Activated CD4-positive, alpha-beta T cell treated with anti-CD3 and anti-CD28 coated beads for 1 hour (primary cell): ENCODE measurements around the gene TRIM16.
"Not testable (repeated sequence)": the region's sequence is repeated elsewhere in the genome, so short reads cannot be mapped to it uniquely, and the experiment has no call there.

Experiments
- DNase-seq: peaks from one replicate; pipeline ENCODE4 v3.0.0-alpha.2; 2020

TRIM16 gene

DNA sequence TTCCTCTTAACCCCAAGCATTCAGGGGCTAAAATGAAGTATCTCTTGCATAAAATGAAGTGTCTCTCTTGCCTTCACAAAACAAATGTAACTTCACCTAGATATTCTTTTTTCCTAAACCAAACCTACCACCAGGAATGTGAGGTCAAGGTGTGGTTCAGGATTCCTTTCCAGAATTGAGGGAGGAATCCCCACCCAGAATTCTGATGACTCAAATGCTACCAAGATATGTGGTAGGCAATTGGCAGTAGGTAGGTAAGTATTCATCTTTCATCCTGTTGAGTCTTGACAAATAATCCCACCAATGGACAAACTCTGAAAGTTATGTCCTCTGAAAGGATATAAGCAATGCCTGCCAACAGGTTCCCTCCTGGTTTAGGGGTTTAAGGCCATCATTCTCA is 26.2 kb downstream of the TRIM16 start:
- DNase-seq = no peak

DNA sequence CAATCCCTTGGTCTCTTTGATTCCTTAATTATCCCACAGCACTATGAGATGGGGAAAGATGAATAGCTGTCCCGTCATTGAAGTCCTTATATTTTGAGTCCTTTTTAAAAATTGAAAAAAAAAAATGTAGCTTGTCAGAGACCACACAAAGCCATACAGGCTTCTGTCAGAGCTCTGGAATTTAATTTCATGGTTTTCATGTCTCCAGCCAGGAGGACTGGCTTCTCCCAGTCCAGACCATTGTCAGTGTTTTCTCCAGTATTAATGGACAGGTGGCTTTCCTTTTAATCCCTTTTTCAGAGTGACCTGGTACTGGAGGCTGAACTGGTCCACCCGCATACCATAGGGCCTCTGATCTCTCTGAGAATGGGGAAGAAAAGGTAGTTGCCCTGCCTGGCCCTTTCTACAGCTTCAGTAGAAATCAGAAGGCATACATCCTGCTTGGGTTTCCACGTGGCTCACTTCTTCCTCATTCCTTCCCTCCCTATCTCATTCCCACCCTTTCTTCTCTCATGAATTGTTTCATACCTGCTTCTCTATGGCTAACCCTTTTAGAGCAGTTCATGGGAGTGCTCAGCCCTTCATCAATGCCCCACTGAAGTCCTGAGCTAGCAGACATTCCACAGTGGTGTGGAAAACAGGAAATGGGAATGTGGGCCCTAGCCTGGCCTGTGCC is 29.1 kb downstream of the TRIM16 start:
- no peak for DNase-seq

DNA sequence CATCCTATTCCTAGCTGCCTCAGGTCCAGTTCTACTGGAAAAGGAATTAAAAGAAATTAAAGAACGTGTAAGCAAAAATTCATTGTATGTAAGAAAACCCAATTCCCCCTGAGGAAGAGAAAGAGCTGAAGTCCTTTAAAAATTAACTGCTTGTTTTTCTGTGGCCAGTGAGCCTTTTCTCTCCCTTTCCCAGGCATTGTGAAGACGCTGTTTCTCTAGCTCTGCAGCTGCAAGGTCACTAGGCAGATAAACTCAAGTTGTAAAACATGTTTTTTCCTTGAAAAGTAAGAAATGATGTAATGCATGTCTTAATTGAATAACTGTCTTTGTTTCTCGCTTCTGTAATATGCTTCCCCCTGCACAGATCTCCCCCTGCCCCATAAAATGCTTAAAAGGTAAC is 29.7 kb downstream of the TRIM16 start:
- DNase-seq = not testable (repeated sequence)

DNA sequence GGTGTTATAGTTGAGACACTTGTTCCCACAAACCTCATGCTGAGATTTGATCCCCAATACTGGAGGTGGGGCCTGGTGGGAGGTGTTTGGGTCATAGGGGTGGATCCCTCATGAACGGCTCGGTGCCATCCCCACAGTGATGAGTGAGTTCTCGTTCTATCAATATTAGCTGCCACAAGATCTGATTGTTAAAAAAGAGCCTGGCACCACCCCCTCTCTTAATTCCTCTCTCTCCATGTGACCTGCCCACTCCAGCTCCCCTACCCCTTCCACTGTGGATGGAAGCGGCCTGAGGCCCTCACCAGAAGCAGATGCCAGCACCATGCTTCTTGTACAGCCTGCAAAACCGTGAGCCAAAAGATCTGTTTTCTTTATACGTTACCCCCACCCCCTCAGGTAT is 31.2 kb downstream of the TRIM16 start:
- no peak for DNase-seq

DNA sequence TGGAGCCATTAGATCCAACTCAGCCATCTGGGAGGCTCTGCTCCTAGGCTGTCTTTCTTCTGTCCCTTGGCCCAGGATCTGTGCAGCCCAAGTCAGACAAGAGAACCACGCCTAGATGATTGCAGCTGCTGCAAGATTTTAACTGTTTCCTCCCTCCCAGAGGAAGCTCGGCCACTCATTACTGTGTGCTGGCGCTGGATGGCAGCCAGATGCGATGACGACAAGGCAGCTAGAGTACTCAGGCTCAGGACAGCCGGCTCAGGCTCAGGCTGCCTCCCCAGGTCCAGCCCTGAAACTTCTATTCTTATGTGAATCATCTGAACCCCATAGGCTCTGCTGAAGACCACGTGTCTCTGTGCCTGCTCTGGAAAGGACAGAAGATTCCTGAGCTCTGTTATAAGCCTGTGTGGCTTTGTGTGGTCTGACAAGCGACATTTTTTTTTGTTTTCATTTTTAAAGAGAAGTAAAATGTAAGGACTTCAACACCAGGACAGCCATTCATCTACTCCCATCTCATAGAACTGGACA is 32.5 kb downstream of the TRIM16 start:
- no peak for DNase-seq

DNA sequence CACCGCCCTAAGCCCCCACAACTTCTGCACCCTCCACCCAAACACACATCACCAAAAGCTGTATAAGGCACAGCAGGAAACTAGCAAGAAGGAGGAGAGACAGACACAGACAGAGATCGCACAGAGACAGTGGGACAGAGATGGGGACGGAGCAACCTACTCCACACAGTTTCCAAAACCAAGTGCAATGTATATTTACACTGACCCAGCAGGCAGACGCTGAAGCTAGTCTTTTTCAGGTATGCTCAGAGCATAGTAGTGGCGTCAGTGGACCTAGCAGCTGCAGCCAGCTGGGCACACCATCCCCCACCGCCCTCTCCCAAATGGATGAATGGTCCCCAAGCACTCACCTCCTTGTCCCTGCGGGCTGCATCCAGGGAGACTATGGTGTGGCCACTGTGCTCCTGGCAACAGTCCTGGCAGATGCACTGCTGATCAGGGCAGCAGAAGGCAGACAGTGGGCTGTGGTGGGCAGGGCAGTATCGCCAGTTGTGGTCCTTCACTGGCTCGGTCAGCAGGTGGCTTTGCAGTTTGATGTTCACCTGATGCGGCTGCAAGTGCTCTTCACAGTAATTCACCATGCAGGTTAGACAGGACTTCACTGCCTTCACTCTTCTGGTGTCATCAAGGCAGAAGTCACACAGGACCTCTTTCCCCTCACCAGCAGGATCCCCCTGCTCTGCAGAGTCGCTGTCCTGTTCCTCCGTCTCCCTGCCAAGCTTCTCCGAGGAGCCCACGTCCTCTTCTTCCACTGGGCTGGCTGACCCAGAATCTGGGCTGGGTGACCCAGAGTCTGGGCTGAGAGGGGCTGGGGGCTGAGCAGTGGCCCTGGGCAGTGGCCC is 33.1 kb downstream of the TRIM16 start:
- DNase-seq = no peak

DNA sequence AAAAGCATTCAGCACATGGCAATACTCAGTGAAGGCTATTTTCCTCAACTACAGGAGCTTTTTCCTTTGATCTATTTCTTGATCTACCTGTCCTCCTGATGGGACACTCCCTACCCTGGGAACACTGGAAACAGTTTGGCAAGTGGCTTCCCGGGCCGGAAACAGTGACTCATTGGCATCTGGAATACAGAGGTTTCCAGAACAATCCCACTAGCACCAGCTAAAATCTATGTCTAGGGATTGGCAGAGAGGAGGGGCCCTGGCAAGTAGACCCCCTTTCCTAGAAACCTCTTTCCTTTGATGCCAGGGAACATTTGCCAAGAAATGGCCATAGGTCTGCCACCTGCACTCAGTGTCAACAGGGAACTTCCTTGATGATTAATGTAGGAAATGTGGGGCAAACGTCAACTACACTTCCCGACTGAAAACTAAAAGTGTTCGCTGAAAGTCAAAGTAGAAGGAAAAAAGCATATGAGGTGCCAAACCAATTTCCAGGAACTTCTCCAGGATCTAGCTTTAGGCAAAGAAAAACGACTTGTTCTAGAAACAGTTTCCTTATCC is 34.2 kb downstream of the TRIM16 start:
- no peak for DNase-seq

DNA sequence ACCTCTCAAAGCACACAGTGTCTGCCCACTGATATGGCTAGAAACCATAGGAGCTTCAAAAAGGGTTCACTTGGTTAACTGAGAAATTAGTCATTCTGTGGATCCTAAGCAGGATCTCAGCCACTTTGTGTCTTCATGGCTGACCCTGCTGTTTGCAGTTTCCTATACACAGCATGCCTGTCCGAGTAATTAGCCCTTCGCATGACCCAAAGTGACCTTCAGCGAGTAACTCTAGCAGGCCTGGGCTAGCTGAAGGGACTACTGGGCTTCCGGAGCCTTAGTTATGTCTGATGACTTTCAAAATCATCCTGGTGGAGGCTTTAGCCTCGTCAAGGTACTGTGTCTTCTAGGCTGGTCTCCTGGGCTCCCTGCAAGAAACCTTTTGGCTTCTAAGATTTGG is 35.7 kb downstream of the TRIM16 start:
- no peak for DNase-seq

DNA sequence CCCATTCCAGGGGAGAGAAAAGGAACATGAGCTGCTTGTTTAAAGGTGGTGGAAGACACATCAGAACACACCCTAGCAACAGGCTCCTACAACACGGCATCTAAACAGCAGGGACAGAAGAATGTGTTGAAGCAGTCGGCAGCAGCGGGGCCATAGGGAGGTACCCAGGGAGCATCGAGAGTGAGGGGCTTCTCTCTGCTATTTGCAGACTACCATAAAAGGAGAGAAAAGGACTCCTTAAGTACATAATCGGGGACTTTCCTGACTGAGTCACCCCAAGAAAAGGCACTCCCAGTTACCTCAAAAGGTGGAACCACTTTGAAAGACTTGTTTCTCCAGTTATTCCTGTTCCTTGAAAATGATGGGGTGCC is 38.2 kb downstream of the TRIM16 start:
- not testable (repeated sequence) for DNase-seq

DNA sequence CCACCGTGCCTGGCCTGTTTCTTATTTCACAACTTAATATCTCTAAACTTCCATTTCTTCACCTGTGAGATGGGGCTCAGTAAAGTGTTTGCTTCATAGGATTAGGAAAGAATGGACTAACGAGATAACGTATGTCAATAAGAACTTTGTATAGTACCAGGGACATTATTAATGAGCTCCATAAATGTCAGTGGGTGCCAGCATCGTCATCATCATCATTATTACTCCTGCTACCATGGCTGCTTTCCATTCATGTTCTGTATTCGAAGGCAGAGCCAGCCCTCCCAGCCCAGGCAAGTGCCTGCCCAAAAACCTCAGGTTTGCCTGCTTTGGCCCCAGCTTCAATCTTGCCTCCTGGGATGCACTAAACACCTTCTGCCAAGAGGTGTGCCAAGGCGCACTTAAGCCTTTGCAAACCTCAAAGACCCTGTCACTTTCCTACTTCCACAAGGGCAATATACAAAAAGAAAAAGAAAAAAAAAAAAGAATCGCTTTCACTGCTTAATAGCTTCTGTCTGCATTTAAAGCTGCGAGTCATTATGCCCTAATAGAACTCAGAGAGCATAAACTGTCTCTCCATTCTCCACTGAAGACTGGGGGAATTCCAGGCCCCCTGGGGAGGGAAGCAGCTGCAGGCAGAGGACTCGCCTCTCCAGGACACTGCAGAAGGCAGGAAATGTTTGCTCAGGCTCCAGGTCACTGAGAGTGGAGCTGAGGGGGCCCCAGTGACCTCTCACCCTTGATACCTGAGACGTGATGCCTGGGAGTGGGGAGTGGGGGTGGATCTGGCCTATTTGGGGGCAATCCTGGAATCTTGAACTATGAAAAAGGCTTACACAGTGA is 38.8 kb downstream of the TRIM16 start:
- DNase-seq = not testable (repeated sequence)

DNA sequence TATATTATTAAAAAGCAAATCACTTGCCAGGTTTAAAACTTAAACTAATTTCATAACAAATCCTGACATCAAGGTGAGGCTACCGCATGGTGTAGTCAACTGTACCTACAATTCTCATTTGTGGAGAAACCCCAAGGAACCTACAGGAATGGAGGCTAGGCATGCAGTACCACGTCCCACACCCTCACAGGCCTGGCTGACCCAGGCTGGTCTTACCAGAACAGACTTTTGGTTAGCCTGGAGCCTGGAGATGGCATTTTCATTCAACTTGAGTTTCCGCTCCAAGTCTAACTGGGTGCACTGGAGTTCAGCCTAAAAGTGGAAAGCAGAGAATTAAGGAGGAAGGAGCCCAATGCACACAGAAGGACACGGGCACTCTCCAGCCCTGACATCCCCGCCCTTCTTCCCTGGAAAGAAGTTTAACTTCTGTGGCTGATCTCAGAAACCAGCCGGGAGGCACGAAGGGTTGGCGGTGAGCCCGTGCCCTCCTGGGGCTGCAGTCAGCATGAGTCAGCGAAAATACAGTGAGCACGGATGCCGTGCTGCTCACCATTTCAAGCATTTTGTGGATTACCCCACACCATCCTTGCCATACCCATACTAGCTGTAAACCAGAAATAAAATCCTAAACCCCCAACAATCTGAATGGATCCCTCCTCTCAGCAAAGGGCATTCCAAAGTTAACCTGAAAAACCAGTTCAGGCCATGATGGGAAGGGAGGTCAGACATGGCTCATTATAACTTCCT is 41.4 kb downstream of the TRIM16 start:
- DNase-seq = not testable (repeated sequence)

DNA sequence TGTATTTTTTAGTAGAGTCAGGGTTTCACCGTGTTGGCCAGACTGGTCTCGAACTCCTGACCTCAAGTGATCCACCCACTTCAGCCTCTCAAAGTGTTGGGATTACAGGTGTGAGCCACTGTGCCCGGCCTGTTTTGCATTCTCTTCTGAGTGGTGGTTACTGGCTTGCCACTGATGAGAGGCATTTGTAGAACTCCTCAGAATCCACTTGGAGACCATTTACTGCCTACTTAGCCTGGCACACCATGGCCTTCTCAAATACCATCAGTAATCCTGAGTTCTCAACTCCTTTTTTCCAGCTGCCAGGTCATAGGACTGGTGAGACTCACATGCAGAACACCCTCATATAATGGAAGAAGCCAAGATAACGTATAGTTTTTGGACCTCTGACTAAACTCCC is 42.1 kb downstream of the TRIM16 start:
- not testable (repeated sequence) for DNase-seq

DNA sequence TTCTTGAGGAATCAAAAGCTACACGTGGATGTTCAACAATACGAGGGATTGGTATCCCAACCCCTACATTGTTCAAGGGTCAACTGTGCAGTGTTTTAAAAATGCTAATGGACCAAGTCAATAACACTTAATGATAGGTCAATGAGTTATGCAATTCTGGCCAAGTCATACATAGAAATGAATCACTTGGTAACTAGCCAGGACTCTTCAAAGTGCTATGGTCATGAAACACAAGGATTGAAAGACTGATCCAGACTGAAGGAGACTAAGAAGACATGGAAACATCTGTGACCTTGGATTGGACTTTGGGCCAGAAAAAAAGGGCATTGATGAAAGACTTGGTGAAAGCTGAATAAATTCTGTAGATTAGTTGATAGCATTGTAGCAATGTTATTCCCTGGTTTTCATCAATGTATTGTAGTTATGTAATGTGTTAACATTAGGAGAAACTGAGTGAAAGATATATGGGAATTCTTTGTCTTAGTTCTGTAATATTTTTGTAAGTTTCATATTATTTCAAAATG is 53.1 kb downstream of the TRIM16 start:
- DNase-seq = not testable (repeated sequence)

DNA sequence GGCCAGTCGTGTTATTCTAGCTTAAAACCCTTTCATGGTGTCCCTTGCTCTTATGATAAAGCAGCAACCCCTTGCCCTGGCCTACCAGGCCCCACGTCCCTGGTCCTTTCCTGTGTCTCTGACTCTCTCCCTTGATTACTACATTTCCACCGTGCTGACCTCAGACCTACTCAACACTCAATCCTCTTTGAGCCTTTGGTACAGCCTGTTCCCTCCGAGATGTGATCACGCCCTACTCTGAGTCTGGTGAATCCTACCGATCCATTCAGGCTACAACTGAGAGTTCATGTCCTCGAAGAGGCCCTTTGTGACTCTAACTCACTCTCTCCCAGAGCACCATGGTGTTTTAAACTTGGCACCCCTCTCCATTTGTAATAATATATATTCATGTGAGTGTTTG is 54.1 kb downstream of the TRIM16 start:
- not testable (repeated sequence) for DNase-seq

DNA sequence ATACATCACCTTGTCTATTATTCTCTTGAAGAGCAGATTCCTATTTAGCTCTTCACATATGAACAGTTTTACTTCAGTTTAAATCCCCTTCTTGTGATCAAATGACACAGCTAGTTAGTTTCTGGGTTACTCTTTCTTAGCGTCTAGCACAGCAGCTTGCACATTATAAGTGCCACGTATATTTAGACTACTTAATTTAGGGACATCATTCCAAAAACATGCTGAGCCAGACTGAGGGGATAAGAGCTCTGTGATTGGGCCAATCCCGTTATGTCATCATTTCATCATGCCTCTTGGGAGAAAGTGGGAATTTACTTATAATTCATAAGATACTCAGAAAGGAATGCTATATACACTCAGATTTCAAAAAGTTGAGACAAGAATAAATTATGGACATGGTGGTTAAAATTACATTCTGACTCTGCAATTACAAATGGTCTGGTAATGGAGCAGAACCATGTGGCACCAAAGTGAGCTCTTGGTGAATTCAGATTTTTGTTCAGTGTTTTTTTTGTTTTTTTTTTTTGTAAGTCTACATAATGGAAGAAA is 60.4 kb downstream of the TRIM16 start:
- DNase-seq = not testable (repeated sequence)

DNA sequence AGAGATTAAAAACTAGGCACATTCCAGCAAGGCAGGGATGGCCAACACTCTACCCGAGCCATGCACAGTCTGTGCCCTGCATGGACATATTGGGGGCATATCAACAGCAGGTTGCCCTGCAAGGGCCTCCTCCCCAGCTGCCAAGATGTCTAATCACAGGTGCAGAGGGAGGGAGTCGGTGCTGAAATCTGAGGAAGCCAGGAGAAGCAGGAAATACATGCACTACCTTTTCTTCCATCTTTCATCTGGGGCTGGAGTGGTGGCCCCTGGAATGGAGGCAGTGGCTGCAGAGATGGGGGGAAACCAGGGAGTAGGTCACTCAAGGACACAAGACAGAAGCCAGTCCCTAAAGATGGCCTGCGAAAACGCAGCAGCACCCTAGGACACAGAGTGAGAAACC is 60.9 kb downstream of the TRIM16 start:
- DNase-seq = not testable (repeated sequence)

DNA sequence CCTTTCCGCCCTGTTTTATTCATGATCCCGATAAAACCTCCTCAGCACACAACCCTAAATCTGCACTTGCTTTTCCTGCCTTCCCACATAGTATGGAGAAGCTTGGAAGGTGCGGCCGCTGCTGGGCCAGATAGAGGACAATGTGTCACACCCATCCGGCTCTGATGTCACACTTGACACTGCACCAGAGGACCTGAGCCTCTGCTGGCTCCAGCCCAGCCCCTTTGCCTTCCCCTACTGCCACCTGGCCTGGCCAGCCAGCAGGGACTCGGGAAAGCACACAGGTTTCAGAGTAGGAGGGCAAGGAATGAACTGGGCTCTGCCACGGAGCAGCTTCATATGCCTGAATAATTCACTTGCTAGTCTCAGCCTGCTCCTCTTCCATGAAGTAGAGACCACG is 62.0 kb downstream of the TRIM16 start:
- DNase-seq = not testable (repeated sequence)

DNA sequence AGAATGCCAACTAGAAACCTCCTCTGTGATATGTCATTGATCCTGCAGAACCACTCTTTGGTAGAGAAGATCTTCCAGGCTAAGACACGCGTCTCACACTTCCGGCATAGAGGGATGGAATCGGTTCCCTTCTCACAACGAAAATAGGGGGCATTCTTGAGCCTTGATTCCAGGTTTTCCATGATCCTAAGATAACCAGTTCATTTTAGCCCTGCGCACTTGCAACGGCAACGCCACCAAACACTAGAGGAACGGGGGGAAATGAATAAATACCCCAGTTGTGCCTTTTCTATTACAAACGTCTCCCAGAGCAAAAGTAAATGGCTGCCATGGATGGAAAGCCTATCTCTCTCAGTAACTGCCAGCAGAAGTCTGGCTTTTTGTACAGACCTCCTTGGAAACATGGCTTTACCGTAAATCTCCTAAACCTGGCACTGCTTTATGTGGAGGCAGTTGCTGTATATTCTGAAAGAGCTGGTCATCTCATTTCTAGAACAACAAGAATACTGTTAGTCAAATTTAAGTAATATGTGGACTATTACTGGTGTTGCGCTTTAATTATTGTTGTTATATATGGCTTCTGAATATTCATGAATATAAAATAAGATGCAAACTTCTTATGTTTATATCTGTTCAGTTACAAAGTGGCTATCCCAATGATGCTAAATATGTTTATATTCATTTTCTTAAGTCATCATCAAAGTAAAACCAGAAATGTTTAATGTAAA is 64.6 kb downstream of the TRIM16 start, which contains the start of gene FBXW10B:
TSS of gene FBXW10B (minus strand) at position 374 of the 728 bp plus-strand sequence. CDS start at position 182, 192 bp downstream.
- DNase-seq = not testable (repeated sequence)

DNA sequence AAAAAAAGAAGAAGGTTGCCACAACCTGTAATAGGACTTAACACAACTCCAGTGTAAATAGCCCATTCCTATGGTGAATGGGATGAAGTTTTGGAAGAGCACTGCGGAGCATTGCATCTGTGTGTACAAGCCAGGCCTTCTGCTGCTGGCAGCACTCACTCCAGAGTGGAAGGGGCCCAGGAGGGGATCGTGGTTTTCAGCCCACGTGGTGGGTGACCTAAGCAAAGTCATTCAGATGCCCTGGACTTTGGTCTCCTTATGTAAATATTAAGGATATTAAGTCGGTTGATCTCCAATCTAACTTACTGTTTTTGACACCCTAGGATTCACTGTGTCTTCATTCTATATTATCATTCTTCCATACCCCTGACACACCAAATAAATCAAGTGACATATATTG is 67.3 kb downstream of the TRIM16 start:
- DNase-seq = not testable (repeated sequence)

DNA sequence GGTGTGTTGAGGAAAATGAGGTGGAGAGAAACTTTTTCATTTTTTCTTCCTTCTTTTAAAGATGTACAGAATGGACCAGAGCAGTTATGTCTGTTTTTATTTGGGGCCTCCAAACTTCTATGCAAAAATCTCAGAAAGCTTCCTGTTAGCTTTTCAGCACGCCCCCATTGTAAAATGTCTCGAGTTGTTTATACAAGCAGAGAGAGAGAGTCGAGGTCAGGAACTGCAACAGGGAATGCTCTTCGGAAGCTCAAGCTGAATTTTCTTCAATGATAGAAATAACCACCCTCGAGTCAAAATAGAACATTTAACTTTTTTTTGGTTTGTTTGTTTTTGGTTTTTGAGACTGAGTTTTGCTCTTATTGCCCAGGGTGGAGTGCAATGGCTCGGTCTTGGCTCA is 68.3 kb downstream of the TRIM16 start:
- DNase-seq = not testable (repeated sequence)

DNA sequence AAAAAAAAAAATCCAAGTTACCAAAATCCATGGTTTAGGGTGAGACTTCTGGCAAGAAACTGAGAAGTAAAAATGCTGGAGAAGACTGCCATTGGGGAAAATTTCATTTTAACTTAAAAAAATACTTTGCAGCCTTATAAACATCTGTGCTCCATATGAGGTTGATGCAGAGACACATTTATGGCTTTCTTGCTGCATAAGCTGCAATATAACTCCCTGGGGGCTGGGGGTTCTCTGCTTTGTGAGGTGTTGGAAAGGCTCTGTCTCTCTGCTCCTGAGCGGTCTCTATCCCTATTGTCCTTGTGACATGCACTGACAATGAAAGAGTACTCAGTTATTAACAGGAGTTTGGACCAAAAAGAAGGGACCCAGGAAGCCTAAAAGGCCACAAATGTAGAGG is 71.0 kb downstream of the TRIM16 start:
- DNase-seq = not testable (repeated sequence)
